NCI-H345 treated with DMSO at 0.1 percent for 48 hours (cell line): Measurements from ENCODE around the gene CAPS.
"Not testable (repeated sequence)": the region's sequence is repeated elsewhere in the genome, so short reads cannot be mapped to it uniquely, and the experiment has no call there.

Experiments
- DNase-seq: peaks from one replicate; lab custom pipeline; 2025; ENCODE audit not compliant: unreplicated experiment; lab: John Stamatoyannopoulos, UW

The CAPS gene

GRCh38 chr19:5954293-5954692 is 40.2 kb downstream of the CAPS start:
- DNase-seq = no peak

GRCh38 chr19:5955636-5955935 is 41.5 kb downstream of the CAPS start:
- DNase-seq = no peak

- DNase-seq = no peak
Measured at GRCh38 chr19:5956323-5956722, 42.3 kb downstream of the CAPS start.

- DNase-seq = no peak
Measured at GRCh38 chr19:5956728-5957127, 42.7 kb downstream of the CAPS start.

- no peak for DNase-seq
Measured at GRCh38 chr19:5957170-5957569, 43.1 kb downstream of the CAPS start.

- no peak for DNase-seq
Measured at GRCh38 chr19:5958074-5958850, 44.2 kb downstream of the CAPS start.

- no peak for DNase-seq
Measured at GRCh38 chr19:5958851-5959122, 44.7 kb downstream of the CAPS start.

- no peak for DNase-seq
Measured at GRCh38 chr19:5959260-5960004, 45.4 kb downstream of the CAPS start.

GRCh38 chr19:5960005-5961001 is 46.2 kb downstream of the CAPS start:
- peak; percentile 31 for DNase-seq

GRCh38 chr19:5961641-5961968 is 47.6 kb downstream of the CAPS start:
- not testable (repeated sequence) for DNase-seq

- DNase-seq = peak; percentile 97
Measured at GRCh38 chr19:5961969-5962945, 48.2 kb downstream of the CAPS start.

- not testable (repeated sequence) for DNase-seq
Measured at GRCh38 chr19:5963259-5963658, 49.2 kb downstream of the CAPS start.

GRCh38 chr19:5963855-5964254 is 49.8 kb downstream of the CAPS start:
- no peak for DNase-seq

- DNase-seq = no peak
Measured at GRCh38 chr19:5964816-5965565, 50.9 kb downstream of the CAPS start.
